IPS-11a (cell line): ENCODE results near the gene MYRIP.
"Not testable (repeated sequence)": the region's sequence is repeated elsewhere in the genome, so short reads cannot be mapped to it uniquely, and the experiment has no call there.

Experiments
- H3K4me3 ChIP-seq: one replicate; pipeline ENCODE4 v1.5.1; 2013; ENCODE audit warnings: low read depth, low read length, control low read depth

Gene MYRIP

DNA sequence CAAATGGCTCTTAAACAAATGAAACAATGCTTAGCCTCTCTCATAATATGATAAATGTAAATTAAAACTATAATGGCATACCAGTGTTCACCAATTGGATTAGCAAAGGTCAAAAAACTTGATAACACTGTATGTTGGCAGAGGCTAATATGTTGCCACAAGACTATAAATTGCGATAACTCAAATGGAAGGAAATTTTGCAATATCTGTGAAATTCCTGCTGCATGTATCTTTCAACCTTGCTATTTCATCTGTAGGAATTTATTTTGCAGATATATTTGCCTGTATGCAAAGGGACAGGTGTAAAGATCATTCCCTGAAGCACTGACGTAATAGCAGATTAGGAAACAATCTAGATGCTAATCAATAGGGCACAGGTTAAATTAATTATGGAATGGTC is 308.7 kb downstream of the MYRIP start:
- H3K4me3 ChIP-seq, result no peak overlapping the region

GRCh38 chr3:40120067-40120692 is 310.8 kb downstream of the MYRIP start:
- H3K4me3 ChIP-seq, result no peak overlapping the region

- no peak overlapping the region for H3K4me3 ChIP-seq
Observed at GRCh38 chr3:40120806-40121205, 311.4 kb downstream of the MYRIP start.

- no peak overlapping the region for H3K4me3 ChIP-seq
Observed at GRCh38 chr3:40124918-40125317, 315.5 kb downstream of the MYRIP start.

- no peak overlapping the region for H3K4me3 ChIP-seq
Observed at GRCh38 chr3:40128166-40128565, 318.8 kb downstream of the MYRIP start.

- no peak overlapping the region for H3K4me3 ChIP-seq
Observed at GRCh38 chr3:40129510-40129909, 320.1 kb downstream of the MYRIP start.

GRCh38 chr3:40129981-40130380 is 320.6 kb downstream of the MYRIP start:
- no peak overlapping the region for H3K4me3 ChIP-seq

DNA sequence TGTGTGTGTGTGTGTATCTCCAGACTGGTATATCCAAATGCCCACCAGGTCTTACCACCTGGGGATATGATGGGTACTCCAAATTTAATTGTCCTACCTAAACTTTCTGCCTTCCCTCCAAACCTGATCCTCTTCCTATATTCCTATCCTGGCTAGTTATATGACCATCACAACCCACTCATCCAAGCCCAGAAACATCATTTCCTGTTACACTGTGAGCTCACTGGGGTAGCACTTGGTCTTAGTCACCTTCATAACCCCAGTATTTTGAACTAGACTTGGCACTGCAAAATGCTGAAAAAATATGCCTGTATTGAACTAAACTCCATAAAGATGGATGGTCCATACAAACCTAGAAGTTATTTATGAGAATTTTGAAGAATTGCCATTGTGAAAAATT is 321.3 kb downstream of the MYRIP start:
- H3K4me3 ChIP-seq, result no peak overlapping the region

GRCh38 chr3:40133886-40134575 is 324.6 kb downstream of the MYRIP start:
- H3K4me3 ChIP-seq, result not testable (repeated sequence)

DNA sequence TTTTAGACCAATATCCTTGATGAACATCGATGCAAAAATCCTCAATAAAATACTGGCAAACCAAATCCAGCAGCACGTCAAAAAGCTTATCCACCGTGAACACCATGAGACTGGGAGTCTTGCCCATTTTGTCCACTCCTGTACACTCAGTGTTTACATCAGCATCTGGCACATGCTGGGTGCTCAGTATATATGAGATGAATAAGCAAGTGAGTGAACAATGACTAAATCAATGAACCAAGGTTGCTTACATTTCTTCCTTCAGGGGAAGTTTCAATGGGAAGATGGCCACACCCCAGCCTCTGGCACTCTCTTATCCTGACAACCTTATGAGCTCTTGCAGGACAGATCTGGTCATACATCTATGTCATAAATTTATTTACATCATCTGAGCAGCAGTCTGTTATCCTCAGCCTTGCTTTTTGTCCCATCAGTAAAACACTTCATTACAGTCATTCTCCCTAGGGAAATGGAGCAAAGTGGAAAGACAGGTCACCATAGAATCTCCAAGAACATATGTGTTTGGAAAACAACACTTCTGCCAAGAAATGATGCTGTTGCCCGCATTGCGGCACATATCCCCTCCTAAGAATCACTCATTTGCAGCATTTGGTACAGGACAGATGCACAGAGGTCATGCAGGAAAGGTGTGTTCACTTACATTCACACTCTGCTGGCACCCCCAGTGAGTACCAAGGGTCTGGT is 328.3 kb downstream of the MYRIP start:
- H3K4me3 ChIP-seq, result no peak overlapping the region

- no peak overlapping the region for H3K4me3 ChIP-seq
Observed at GRCh38 chr3:40143283-40144090, 334.1 kb downstream of the MYRIP start.

DNA sequence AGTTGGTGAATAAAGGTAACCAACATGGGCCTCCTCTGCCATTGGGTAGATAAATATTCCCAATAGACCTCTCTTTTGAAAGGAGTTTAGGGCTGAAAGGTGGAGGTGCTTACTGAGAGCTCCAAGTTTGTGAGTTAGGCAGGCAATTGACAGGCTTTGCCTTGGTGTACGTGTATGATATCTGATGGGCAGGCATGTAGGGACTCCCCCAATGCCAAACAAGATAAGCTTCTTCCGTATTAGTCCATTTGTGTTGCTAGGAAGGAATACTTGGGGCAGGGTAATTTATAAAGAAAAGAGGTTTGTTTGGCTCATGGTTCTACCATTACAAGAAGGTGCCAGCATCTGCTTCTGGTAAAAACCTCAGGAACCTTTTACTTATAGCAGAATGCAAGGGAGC is 339.4 kb downstream of the MYRIP start:
- no peak overlapping the region for H3K4me3 ChIP-seq

DNA sequence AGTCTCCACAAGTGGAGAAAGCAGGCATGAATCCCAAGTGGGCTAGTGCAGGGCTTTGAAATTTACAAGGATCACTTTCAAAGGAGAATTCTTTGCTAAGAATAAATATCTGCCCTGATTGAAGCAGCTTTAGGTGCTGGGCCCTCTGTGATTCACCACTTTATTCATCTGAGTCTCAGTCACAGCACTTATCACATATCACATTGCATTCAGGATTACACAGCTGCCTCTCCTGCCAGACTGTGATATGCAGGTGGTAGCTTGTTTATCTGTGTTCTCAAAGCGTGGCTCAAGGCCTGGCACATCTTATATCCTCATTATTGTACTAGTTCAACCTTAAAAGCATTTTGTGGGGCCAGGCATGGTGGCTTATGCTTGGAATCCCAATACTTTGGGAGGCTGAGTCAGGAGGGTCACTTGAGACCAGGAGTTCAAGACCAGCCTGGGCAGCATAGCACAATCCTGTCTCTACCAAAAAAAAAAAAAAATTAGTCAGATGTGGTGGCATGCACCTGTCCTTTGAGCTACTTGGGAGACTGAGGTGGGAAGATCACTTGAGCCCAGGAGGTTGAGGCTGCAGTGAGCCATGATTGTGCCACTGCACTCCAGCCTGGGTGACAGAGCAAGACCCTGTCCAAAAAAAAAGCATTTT is 343.2 kb downstream of the MYRIP start:
- H3K4me3 ChIP-seq, result no peak overlapping the region

DNA sequence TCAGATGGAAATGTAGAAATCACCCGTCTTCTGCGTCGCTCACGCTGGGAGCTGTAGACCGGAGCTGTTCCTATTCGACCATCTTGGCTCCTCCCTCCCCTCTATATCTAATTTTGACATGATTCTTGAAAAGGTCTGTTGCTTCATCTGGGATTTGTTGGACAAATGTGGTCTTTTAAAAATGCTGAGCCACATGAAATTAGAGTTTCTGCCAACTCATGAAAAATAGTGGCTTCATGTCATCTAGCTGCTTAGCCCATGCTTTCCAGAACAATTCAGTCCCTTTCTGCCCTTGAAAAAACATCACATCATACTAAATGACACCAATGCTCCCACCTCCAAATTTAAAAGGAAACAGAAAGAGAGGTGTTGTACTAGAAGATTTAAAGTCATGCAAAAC is 351.5 kb downstream of the MYRIP start:
- no peak overlapping the region for H3K4me3 ChIP-seq

DNA sequence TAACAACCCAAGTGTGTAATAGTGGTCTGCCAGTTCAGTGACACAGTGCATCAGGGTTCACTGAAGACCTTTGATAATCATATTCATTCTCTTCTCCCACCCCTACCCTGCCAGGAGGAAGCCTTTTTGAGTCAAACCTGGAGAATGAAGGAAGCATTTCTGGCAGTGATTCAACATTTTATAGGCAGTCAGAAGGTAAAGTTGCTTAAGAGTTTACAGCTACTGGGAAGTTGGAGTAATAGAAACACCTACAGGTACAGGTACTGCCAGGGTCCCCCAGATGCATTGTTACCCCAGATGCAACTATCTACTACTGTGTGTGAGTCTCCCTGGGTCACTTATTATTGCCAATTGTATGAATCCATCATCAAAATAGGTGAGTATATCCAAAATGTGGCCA is 353.2 kb downstream of the MYRIP start:
- H3K4me3 ChIP-seq, result no peak overlapping the region

GRCh38 chr3:40166997-40167396 is 357.6 kb downstream of the MYRIP start:
- no peak overlapping the region for H3K4me3 ChIP-seq

GRCh38 chr3:40167958-40168357 is 358.5 kb downstream of the MYRIP start:
- H3K4me3 ChIP-seq, result no peak overlapping the region

DNA sequence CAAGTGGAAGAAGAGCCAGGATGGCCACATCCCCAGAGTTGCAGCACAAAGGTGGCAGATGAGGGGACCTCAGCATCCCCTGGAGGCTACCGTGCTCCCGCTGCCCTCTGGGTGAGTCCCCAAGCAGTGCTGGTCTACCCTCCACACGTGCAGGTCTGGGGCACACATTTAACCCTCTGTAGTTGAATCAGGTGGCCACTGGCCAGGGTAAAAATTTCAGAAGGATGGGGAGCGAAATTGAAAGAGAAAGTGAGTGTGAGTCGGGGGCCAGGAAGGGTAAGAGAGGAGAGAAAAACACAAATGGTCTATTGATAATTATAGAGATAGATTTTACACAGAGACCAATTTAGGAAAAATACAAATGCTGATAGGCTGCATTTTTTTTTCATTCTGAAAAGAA is 360.6 kb downstream of the MYRIP start:
- H3K4me3 ChIP-seq, result no peak overlapping the region

- no peak overlapping the region for H3K4me3 ChIP-seq
Observed at GRCh38 chr3:40170395-40170794, 361.0 kb downstream of the MYRIP start.

GRCh38 chr3:40172560-40172959 is 363.2 kb downstream of the MYRIP start:
- no peak overlapping the region for H3K4me3 ChIP-seq

GRCh38 chr3:40173227-40173721 is 363.9 kb downstream of the MYRIP start:
- no peak overlapping the region for H3K4me3 ChIP-seq
